Endothelial cell of umbilical vein (primary cell): ENCODE data around the gene KBTBD13. TPM values are rescaled to one million over a fixed set of nuclear protein-coding genes. Genes with fewer than 3 reads are reported as not detected.

Experiments
- BruUV-seq: library from RNA; stranded (reverse); fragments of 400-500 nt; replicated peaks from 2 replicates; lab custom pipeline; 2021; lab: Mats Ljungman, UMichigan
- CTCF ChIA-PET: fragments of 300-600, 350-600 bp; sonication (Branson Sonifier 250); formaldehyde crosslinking; loops from one replicate; lab custom pipeline; 2021; ENCODE audit warnings: antibody characterized with exemption, inconsistent platforms; lab: Charles Lee
- POLR2A ChIA-PET: fragments of 300-600, 350-600 bp; sonication (Branson Sonifier 250); formaldehyde crosslinking; loops from one replicate; lab custom pipeline; 2021; ENCODE audit warnings: antibody characterized with exemption, inconsistent platforms; lab: Charles Lee
- DNase-seq: peaks from one replicate; pipeline ENCODE4 v3.0.0-alpha.2; 2011; ENCODE audit warnings: low read depth, low spot score
- FAIRE-seq: peaks from 2 replicates; lab custom pipeline; 2011; peaks lifted over from hg19 to GRCh38; lab: Jason Lieb, UNC
- H2AFZ ChIP-seq: 2 replicates; pipeline ENCODE4 v1.6.0; 2012; ENCODE audit warnings: low read depth, low read length, control low read depth, inconsistent platforms
- H3K27ac ChIP-seq: 2 replicates; pipeline ENCODE4 v1.5.1; 2011; ENCODE audit warnings: low read depth, mild to moderate bottlenecking, control low read depth, low read length, moderate library complexity; ENCODE audit not compliant: insufficient read depth
- H3K27me3 ChIP-seq, 2 experiments: 2 replicates each; pipeline versions ENCODE4 v1.6.0 to v1.6.1; 2011; ENCODE audit warnings: low read length in 2 of 2, mixed read lengths in 1 of 2; ENCODE audit not compliant: control insufficient read depth in 2 of 2, insufficient read depth in 2 of 2
- H3K36me3 ChIP-seq, 2 experiments: 2 replicates in 1 of 2; 3 replicates in 1 of 2; pipeline ENCODE4 v1.5.1; 2011; ENCODE audit warnings: low read length in 2 of 2, mild to moderate bottlenecking in 1 of 2, moderate library complexity in 1 of 2; ENCODE audit not compliant: control insufficient read depth in 2 of 2, insufficient read depth in 2 of 2; ENCODE audit errors: extremely low read depth in 1 of 2
- H3K4me1 ChIP-seq: 3 replicates; pipeline ENCODE4 v1.5.1; 2011; ENCODE audit warnings: mild to moderate bottlenecking, low read length; ENCODE audit not compliant: control insufficient read depth, insufficient read depth; ENCODE audit errors: extremely low read depth
- H3K4me2 ChIP-seq: 2 replicates; pipeline ENCODE4 v1.6.1; 2011; ENCODE audit warnings: low read length, control low read depth, mixed read lengths; ENCODE audit not compliant: insufficient read depth
- H3K4me3 ChIP-seq, 3 experiments: fragments of 200-600 bp in 1 of 3; sonication (generic), shearing (Covaris generic) in 1 of 3; replicated peaks in 1 of 3; 2 replicates each; pipeline ENCODE4 v1.5.1; 2011 to 2016; ENCODE audit warnings: control low read depth in 3 of 3, low read length in 3 of 3, mild to moderate bottlenecking in 2 of 3, inconsistent platforms in 1 of 3, low read depth in 1 of 3, moderate library complexity in 1 of 3; ENCODE audit not compliant: insufficient read depth in 1 of 3
- H3K79me2 ChIP-seq: 2 replicates; pipeline ENCODE4 v1.6.0; 2012; ENCODE audit warnings: low read length, inconsistent platforms; ENCODE audit not compliant: control insufficient read depth, insufficient read depth
- H3K9ac ChIP-seq: replicated peaks from 2 replicates; pipeline ENCODE3; 2011; ENCODE audit warnings: low read length, control low read depth; ENCODE audit not compliant: insufficient read depth; ENCODE audit errors: extremely low read depth
- H3K9me1 ChIP-seq: replicated peaks from 3 replicates; pipeline ENCODE4 v1.6.0; 2011; ENCODE audit warnings: mild to moderate bottlenecking, low read length; ENCODE audit not compliant: control insufficient read depth, insufficient read depth; ENCODE audit errors: extremely low read depth
- H3K9me3 ChIP-seq: replicated peaks from 2 replicates; pipeline ENCODE4 v1.5.1; 2012; ENCODE audit warnings: low read length, inconsistent platforms; ENCODE audit not compliant: control insufficient read depth, insufficient read depth
- H4K20me1 ChIP-seq: replicated peaks from 2 replicates; pipeline ENCODE3; 2011; ENCODE audit warnings: mild to moderate bottlenecking, low read length; ENCODE audit not compliant: control insufficient read depth, insufficient read depth; ENCODE audit errors: extremely low read depth
- CTCF ChIP-seq, 2 donors: IDR thresholded peaks; 1 replicate in 1 of 2; 2 replicates in 1 of 2; pipeline ENCODE4 v1.5.1; 2011; ENCODE audit warnings: low read length in 2 of 2, mild to moderate bottlenecking in 2 of 2, moderate library complexity in 2 of 2, control low read depth in 1 of 2, inconsistent platforms in 1 of 2, low read depth in 1 of 2; ENCODE audit not compliant: insufficient read depth in 1 of 2; ENCODE audit errors: extremely low read depth in 1 of 2
- EZH2 ChIP-seq: IDR thresholded peaks from 2 replicates; pipeline ENCODE4 v1.6.1; 2012; ENCODE audit warnings: borderline replicate concordance, low read depth, mild to moderate bottlenecking, moderate library complexity, low read length, inconsistent platforms; ENCODE audit not compliant: severe bottlenecking
- FOS ChIP-seq: IDR thresholded peaks from 2 replicates; pipeline ENCODE4 v1.6.1; 2011; ENCODE audit warnings: mild to moderate bottlenecking, low read length, moderate library complexity, borderline replicate concordance; ENCODE audit not compliant: insufficient read depth
- GATA2 ChIP-seq: IDR thresholded peaks from 2 replicates; pipeline ENCODE4 v1.7.0; 2011; ENCODE audit warnings: low read depth, mild to moderate bottlenecking, moderate library complexity, mixed read lengths, low read length; ENCODE audit not compliant: insufficient read length, insufficient read depth
- JUN ChIP-seq: IDR thresholded peaks from 2 replicates; pipeline ENCODE4 v1.6.1; 2011; ENCODE audit warnings: borderline replicate concordance, low read depth; ENCODE audit not compliant: insufficient read length, insufficient read depth
- MAX ChIP-seq: IDR thresholded peaks from 2 replicates; pipeline ENCODE4 v1.6.1; 2011; ENCODE audit not compliant: insufficient read depth, insufficient read length
- POLR2A ChIP-seq: IDR thresholded peaks from 2 replicates; pipeline ENCODE4 v1.6.1; 2012; ENCODE audit warnings: low read depth, mild to moderate bottlenecking, control low read depth, low read length
- POLR2AphosphoS5 ChIP-seq: IDR thresholded peaks from 2 replicates; pipeline ENCODE4 v1.6.1; 2012; ENCODE audit warnings: low read depth, mild to moderate bottlenecking, control low read depth, low read length, moderate library complexity; ENCODE audit not compliant: insufficient read depth
- dilution Hi-C: fragments of 300-500 bp; cut with MboI; formaldehyde crosslinking; loops from one replicate; pipeline ENCODE4 v1.15.0; 2019; ENCODE audit warnings: low sequenced_read_pairs; ENCODE audit not compliant: extremely low pct_ligation_motif_present
- intact Hi-C: fragments of 100-400 bp; cut with micrococcal nuclease; formaldehyde crosslinking; loops from one replicate; pipeline ENCODE4 v1.10.0; 2022
- polyA plus RNA-seq, 4 experiments: library from polyadenylated mRNA; depleted of rRNA in 3 of 4; stranded (reverse) in 3 of 4; unstranded in 1 of 4; fragments of >200 nt; gene quantifications; 2 replicates each; pipeline versions ENCODE4 v1.2.1 to v1.2.3, GENCODE V29; 2011 to 2012; ENCODE audit warnings: missing spikeins in 1 of 4
- total RNA-seq: library from RNA; stranded (reverse); gene quantifications from 2 replicates; pipeline ENCODE4 v1.2.3, GENCODE V29; 2021

Gene KBTBD13
- total and polyA plus RNA-seq, 2 donors (not counting 3 experiments of a cell fraction or from before 2014, with no cell fraction given): not detected

GRCh38 chr15:65101891-65102708 lies 25.6 kb downstream of the KBTBD13 start:
- intact Hi-C loops (loop anchor here (1.0 kb wide), 1 partner anchor 48 kb away; no protein-coding TSS in a partner anchor), dilution Hi-C loops (no loop called here)
- no peak overlapping the region for H3K27ac ChIP-seq
- H3K9me1 ChIP-seq: no peaks in the 10 kb centered on the region
- H2AFZ ChIP-seq: no peak overlapping the region
- DNase-seq (no peak), FAIRE-seq (no peak)
- H4K20me1 ChIP-seq: no peaks in the 10 kb centered on the region
- H3K4me2 ChIP-seq: no peak overlapping the region
- POLR2A ChIA-PET: no interaction called here
- no peaks in the 10 kb centered on the region for H3K9me3 ChIP-seq
- peak overlapping the region in 1 of 3 experiments; percentile 13 for H3K4me3 ChIP-seq
- H3K27me3 ChIP-seq: no peaks in the 10 kb centered on the region
- peaks cover 2% of the 10 kb centered on the region for H3K4me1 ChIP-seq
- TF ChIP-seq FOS (no peak), CTCF (IDR thresholded peaks at IDR 0.05; ENCODE audit: extremely low read depth in 1 of 2, insufficient read depth in 1 of 2, low read depth in 1 of 2, low read length in 2 of 2) (no peak), EZH2 (no peak), POLR2AphosphoS5 (no peak), POLR2A (no peak), JUN (no peak), GATA2 (no peak), MAX (no peak)
- peaks cover 0 to 9% of the 10 kb centered on the region in 2 experiments for H3K36me3 ChIP-seq
- CTCF ChIA-PET: interaction anchor here (0.7 to 5.4 kb wide), 24 partner anchors 9 to 374 kb away, joined by 3 to 64 read pairs (median 5); partner anchors contain the start of genes KBTBD13, RASL12 and UBAP1L
- no peaks in the 10 kb centered on the region for H3K79me2 ChIP-seq
- H3K9ac ChIP-seq: no peak overlapping the region
- BruUV-seq: no TSS peak
